MM.1S (cell line): ENCODE measurements around the gene PCDHB7.
"Not testable (repeated sequence)": the region's sequence is repeated elsewhere in the genome, so short reads cannot be mapped to it uniquely, and the experiment has no call there.

Experiments used
- EZH2phosphoT487 ChIP-seq: fragments of 300-600 bp; sonication (generic); IDR thresholded peaks from 2 replicates; pipeline ENCODE4 v1.6.1; 2018; ENCODE audit warnings: antibody characterized with exemption, low read length
- TF ChIP-seq, protein P1 (sequence below): fragments of 300-600 bp; sonication (generic); IDR thresholded peaks from 2 replicates; pipeline ENCODE4 v1.5.1; 2016; ENCODE audit warnings: antibody characterized with exemption, low read length, mixed read lengths

GRCh38 chr5:141152096-141152495 is 20.3 kb upstream of the PCDHB7 start:
- TF ChIP-seq, protein P1, sequence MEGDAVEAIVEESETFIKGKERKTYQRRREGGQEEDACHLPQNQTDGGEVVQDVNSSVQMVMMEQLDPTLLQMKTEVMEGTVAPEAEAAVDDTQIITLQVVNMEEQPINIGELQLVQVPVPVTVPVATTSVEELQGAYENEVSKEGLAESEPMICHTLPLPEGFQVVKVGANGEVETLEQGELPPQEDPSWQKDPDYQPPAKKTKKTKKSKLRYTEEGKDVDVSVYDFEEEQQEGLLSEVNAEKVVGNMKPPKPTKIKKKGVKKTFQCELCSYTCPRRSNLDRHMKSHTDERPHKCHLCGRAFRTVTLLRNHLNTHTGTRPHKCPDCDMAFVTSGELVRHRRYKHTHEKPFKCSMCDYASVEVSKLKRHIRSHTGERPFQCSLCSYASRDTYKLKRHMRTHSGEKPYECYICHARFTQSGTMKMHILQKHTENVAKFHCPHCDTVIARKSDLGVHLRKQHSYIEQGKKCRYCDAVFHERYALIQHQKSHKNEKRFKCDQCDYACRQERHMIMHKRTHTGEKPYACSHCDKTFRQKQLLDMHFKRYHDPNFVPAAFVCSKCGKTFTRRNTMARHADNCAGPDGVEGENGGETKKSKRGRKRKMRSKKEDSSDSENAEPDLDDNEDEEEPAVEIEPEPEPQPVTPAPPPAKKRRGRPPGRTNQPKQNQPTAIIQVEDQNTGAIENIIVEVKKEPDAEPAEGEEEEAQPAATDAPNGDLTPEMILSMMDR = not testable (repeated sequence)
- not testable (repeated sequence) for TF ChIP-seq EZH2phosphoT487
